GM20431 (cell line): ENCODE results near the gene TNIP2.
"Not testable (repeated sequence)": the region's sequence is repeated elsewhere in the genome, so short reads cannot be mapped to it uniquely, and the experiment has no call there.

Experiments
- in situ Hi-C: fragments of 300-500 bp; cut with MseI, MboI; formaldehyde crosslinking; loops from one replicate; pipeline ENCODE4 v1.15.0; 2020; ENCODE audit warnings: low sequenced_read_pairs; ENCODE audit not compliant: unreplicated experiment

Gene TNIP2

DNA sequence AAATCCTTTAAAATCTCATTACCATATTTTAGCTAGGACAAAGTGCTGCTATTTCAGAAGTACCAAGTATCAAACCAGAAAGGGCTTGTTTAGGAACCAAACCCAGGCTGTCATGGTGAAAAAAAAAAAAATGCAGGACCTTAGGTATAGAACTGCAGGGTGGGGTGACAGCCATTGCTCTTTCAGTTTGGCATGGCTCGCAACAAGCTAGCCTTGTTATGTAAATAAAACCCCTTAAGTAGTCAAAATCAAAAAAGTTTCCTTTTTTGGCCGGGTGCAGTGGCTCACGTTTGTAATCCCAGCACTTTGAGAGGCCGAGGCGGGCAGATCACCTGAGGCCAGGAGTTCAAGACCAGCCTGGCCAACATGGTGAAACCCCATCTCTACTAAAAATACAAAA lies 24.5 kb upstream of the TNIP2 start:
- in situ Hi-C loops: not testable (repeated sequence)

DNA sequence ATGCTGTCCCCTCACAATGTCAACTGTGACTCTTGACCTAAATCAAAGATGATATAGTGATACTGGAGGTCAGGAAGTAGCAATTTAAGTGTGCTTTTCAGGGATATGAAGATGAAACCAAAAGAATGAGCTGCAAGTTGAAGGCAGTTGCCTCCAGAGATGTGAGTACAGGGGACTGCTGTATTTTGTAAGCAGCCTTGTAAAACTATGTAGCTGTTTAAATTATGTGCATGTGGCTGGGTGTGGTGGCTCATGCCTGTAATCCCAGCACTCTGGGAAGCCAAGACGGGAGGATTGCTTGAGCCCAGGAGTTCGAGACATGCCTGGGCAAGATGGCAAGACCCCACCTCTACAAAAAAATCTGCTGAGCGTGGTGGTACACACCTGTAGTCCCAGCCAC lies 15.1 kb upstream of the TNIP2 start:
- in situ Hi-C loops: loop anchor here (25.0 kb wide), 1 partner anchor 166 kb away; no protein-coding TSS in a partner anchor

DNA sequence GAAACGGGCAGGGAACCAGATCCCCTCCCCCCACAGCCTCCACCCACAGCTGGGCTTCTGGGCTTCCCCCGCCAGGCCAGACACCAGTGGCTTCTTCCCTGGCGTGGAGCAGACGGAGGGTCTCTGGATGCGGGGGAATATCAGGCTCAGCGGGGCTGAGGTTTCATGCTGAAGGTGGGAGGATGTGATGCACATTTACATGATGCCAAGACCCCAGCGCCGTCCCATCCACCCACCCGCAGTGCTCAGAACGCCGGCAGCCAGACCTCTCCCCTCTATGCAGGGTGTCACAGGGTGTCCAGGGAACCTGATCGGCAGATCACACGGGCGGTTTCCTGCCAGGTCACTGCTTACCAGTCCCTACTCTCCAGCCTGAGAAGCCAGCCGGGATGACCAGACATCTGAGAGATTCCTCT lies 12.8 kb upstream of the TNIP2 start:
- in situ Hi-C loops: loop anchor here (25.0 kb wide), 1 partner anchor 168 kb away; no protein-coding TSS in a partner anchor

DNA sequence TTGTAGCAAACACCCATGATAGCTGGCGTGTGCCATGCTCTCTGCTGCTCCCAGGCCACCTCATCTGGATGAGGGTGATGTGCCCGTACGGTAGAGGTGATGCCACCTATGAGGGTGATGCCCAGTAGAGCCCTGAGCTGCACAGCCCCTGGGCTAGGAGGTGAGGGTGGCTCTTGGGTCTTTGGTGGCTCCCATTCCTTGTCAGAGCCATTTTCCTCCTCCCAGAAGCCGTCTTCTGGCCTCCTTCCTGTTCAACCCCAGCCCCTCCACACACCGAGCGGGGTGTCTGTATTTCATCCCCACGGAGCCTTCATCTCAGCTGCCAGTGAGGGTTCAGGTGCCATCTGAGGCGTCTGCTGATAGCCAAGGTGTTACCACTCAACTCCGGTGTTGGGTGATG lies 12.0 kb upstream of the TNIP2 start:
- in situ Hi-C loops: loop anchor here (25.0 kb wide), 1 partner anchor 169 kb away; no protein-coding TSS in a partner anchor

DNA sequence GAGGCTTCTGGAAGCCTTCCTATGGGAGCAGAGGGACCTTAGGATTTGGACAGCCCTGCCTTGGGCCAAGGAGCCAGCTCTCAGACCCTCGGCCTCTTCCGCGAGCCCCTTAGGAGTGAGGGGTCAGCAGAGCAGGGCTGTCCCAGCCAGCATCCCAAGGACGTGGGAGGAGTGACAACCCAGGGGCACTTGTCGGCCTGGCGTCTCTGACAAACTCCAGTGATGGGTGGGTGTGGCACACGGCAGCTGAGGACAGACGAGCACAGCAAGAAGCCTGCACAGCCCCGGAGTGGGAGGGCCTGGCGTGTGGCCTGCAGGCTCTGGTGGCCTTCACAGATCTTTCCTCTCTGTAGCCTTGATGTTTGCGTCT lies 11.6 kb upstream of the TNIP2 start:
- in situ Hi-C loops: loop anchor here (25.0 kb wide), 1 partner anchor 170 kb away; no protein-coding TSS in a partner anchor

DNA sequence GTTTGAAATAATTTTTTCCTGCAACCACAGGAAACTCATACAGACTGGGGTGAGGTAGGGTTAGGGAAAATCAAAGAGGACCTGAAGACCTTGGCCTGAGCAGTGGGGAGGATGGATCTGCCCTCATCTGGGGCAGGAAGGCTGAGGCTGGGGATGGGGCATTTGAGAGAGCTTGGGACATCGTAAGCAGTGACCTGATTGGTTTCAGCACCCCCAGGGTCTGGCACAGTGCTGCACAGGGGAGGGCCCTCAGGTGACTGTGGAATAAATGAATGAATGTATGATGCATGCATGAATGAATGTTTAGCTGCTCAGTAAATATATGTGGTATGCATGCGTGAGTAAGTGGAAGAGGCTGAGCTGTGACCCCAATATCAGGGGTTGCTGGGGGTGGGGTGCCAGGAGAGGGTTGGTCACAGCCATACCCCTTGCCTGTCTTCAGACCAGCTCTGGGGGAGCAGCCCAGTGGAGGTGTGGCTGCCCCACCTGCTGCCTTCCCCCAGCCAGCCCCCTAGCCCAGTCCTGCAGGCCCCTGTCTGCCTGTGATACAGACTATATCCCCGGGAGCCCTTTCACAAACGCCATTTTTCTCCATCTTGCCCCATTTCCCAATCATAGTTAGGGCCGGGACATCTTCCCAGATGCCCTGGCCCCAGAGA lies 11.0 kb upstream of the TNIP2 start:
- in situ Hi-C loops: loop anchor here (25.0 kb wide), 1 partner anchor 170 kb away; no protein-coding TSS in a partner anchor

DNA sequence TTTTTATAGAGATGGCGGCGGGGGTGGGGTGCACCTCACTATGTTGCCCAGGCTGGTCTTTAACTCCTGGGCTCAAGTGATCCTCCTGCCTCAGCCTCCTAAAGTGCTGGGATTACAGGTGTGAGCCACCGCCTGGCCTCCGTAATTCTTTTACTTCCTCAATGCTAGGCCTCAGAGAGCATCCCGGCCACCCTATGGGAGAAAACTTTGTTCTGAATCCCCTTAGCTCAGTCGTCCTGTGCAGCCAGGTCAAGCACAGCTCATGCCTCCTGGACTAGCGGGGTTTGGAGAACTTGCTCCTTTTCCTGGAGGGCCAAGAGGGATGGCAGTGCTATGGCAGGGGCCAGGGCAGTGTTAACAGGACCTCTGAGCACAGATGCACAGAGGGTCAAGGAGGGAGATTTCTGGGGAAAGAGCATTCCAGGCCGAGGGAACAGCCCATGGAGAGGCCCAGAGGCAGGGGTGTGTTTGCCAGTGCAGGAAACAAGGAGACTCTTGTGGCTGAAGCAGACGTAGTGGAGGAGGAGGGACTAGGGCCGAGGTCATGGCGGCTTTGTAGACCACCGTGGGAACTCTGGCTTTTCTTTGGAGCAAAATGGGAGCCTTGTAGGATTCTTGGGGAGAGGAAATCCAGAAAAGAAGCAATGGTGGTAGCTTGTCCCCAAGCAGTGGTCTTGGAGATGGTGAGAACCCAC lies 9.8 kb upstream of the TNIP2 start:
- in situ Hi-C loops: loop anchor here (25.0 kb wide), 1 partner anchor 171 kb away; no protein-coding TSS in a partner anchor

DNA sequence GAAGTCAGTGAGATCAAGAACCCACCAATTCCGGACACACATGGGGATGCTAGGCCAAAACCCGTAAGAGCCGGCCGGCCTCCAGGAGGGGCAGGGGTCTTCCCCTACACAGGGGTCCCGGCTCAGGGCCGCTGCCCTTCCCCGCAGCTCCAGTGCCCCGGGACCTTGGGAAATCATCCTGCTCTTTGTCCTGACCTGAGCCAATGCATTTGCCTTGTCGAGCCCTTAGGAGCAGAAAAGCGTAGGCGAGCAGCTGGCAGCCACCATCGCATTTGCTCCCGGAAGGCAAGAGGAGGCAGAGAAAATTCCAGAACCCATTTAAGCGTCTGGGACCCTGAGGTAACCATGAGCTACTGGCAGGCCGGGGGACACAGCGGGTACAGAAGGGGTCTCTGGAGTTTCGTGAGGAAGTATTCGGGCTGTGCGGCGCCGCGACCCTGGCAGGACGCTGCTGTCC lies 7.4 kb upstream of the TNIP2 start:
- in situ Hi-C loops: loop anchor here (25.0 kb wide), 1 partner anchor 174 kb away; no protein-coding TSS in a partner anchor

DNA sequence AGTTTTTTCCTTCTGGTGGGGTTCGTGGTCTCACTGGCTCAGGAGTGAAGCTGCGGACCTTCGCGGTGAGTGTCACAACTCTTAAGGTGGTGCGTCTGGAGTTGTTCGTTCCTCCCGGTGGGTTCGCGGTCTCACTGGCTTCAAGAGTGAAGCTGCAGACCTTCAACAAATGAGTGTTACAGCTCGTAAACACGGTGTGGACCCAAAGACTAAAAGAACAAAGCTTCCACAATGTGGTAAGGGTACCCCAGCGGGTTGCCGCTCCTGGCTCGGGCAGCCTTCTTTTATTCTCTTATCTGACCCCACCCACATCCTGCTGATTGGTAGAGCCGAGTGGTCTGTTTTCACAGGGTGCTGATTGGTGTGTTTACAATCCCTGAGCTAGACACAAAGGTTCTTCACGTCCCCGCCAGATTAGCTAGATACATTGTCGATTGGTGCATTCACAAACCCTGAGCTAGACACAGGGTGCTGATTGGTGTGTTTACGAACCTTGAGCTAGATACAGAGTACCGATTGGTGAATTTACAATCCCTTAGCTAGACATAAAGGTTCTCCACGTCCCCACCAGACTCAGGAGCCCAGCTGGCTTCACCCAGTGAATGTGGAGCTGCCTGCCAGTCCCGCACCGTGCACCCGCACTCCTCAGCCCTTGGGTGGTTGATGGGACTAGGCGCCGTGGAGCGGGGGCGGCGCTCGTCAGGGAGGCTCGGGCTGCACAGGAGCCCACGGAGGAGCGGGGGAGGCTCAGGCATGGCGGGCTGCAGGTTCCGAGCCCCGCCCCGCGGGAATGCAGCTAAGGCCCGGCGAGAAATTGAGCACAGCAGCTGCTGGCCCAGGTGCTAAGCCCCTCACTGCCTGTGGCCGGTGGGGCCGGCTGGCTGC lies 6.6 kb upstream of the TNIP2 start:
- in situ Hi-C loops: loop anchor here (25.0 kb wide), 1 partner anchor 175 kb away; no protein-coding TSS in a partner anchor

DNA sequence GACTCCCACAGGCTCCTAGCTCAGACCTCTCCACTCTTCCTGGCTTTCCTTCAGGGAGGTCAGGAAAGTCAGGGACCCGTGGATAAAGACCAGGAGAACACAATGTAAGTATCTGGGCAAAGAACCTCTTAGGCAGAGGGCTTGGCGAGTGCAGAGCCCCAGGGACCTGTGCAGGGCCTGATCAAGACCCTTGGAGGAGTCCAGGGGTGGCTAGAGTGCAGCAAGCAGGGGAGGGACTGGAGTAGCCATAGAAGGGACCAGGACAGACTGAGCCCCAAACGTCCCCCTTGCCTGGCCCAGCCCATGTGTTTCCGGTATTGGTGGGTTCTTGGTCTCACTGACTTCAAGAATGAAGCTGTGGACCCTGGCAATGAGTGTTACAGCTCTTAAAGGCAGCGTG lies 5.9 kb upstream of the TNIP2 start:
- in situ Hi-C loops: loop anchor here (25.0 kb wide), 1 partner anchor 175 kb away; no protein-coding TSS in a partner anchor

DNA sequence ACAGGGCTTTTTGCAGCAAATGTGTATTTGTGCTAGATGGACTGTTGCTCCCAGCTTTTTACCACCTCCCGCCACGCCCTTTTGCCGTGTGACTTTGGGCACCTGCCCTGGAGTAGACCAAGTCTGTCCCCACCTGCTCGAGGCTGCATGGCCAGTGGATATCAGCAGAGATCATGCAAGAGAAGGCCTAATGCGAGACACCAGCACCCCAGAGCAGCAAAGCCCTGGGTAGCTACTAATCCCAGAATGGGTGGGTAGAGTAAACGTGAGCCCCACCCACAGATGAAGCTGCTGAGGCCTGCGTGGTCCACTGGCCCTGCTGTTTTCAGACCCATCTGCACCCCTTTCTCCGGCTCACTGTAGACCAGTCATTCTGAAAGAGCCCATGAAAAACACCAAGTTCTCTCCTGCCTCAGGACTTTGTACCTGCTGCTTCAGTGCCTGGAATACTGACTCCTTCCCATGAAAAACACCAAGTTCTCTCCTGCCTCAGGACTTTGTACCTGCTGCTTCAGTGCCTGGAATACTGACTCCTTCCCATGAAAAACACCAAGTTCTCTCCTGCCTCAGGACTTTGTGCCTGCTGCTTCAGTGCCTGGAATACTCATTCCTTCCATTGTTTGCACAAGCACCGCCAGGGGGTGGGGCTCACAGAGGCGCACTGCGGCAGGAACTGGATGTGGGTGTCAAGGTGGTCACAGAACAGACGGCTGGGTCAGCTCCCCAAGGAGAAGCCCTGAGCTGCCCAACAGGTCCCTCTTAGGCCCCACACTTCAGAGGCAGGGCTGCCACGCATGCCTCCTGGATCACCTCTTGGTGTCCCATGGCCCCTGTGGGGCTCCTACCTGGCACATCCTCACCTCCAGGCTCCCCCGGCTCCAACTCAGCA lies 5.1 kb upstream of the TNIP2 start:
- in situ Hi-C loops: loop anchor here (25.0 kb wide), 1 partner anchor 176 kb away; no protein-coding TSS in a partner anchor

DNA sequence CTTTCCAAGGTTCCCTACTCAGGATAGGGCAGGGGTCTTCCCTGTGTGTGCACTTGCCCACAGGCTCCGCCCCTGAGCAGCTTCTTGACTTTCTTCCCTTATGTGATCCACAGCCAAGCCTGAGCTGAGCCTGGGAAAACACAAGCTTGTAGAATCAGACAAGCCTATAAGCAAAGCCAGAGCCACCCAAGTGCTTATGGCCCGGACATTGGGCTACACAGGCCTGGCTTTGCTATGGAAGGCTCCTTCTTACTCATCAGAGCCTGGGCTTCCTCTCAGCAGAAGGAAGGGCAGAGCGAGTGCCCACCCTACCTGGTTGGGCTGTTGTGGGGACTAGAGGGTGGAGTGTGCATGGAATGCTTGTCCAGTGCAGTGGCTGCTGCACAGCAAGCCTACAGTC lies 1.3 kb upstream of the TNIP2 start:
- in situ Hi-C loops: loop anchor here (25.0 kb wide), 1 partner anchor 180 kb away; no protein-coding TSS in a partner anchor

DNA sequence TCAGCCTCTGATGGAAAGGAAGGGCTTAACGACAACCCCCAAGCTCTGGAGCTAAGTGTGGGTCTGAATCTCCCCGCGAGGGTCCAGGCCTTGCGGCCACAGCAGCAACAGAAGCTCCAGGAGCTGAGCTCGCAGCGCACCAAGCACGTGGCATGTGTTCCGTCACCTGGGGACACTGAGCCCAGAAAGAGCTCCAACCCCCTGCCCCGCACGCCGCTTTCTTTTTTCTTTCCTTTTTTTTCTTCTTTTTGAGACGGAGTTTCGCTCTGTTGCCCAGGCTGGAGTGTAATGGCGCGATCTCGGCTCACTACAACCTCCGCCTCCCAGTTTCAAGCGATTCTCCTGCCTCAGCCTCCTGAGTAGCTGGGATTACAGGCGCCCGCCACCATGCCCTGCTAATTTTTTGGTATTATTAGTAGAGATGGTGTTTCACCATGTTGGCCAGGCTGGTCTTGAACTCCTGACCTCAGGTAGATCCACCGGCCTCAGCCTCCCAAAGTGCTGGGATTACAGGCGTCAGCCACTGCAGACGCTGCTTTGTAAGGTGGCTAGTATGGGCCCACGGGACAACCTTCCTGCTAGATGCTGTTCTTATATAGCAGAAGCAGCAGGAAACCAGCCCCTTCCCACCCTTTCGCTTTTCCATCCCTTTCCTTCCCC lies 685 bp upstream of the TNIP2 start:
- in situ Hi-C loops: loop anchor here (25.0 kb wide), 1 partner anchor 180 kb away; no protein-coding TSS in a partner anchor

DNA sequence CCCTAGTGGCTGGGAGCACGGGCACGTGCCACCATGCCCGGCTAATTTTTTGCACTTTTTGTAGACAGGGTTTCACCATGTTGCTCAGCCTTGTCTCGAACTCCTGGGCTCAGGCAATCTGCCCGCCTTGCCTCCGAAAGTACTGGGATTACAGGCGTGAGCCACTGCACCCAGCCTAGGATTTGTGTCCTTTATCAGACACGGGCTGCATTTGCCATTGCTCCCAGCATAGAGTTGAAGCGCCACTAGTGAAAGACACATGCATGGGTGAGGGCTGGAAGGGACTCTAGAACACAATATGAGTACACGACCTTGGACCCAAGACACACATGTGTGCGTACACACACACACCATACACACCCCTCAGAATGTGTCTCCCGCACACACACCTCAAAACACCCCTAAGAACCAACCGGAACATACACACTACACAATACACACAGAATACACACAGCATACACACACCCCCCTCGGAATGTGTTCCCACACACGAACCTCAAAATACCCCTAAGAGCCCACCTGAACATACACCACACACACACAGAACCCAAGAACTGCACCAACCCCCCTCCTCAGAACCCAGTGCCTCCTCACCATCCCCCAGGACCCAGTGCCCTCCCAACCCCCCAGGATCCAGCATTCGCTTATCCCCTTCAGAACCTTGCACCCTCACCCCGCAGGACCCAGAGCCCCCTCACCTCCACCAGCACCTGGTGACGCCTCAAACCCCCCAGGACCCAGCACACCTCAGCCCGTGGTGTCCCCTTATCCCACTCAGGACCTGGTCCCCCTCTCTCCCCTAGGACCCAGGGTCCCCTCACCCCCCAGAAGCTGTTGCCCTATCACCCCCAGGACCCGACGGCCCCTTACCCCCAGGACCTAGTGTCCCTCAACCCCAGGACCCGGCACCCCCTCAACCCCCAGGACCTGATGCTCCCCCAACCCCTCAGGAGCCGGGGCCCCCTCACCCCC lies 1.0 kb downstream of the TNIP2 start:
- in situ Hi-C loops: loop anchor here (25.0 kb wide), 1 partner anchor 182 kb away; no protein-coding TSS in a partner anchor

DNA sequence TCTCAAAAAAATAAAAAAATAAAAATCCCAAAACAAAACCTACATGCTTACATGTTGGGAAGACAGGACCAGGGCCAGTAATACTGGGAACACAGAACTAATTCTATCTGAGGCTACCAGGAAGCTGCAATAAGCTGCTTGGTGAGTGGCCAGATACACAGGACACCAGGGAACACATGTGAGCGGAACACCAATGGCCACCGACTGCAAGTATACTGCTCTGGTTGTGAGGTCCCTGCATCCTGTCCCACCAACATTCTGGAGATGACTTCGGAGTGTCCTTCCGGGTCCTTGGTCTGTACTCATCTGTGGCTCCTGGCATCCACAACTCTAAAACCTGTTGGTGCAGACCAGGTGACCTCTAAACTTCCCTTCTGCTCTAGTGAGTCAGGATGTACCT lies 2.7 kb downstream of the TNIP2 start:
- in situ Hi-C loops: loop anchor here (25.0 kb wide), 1 partner anchor 184 kb away; no protein-coding TSS in a partner anchor

DNA sequence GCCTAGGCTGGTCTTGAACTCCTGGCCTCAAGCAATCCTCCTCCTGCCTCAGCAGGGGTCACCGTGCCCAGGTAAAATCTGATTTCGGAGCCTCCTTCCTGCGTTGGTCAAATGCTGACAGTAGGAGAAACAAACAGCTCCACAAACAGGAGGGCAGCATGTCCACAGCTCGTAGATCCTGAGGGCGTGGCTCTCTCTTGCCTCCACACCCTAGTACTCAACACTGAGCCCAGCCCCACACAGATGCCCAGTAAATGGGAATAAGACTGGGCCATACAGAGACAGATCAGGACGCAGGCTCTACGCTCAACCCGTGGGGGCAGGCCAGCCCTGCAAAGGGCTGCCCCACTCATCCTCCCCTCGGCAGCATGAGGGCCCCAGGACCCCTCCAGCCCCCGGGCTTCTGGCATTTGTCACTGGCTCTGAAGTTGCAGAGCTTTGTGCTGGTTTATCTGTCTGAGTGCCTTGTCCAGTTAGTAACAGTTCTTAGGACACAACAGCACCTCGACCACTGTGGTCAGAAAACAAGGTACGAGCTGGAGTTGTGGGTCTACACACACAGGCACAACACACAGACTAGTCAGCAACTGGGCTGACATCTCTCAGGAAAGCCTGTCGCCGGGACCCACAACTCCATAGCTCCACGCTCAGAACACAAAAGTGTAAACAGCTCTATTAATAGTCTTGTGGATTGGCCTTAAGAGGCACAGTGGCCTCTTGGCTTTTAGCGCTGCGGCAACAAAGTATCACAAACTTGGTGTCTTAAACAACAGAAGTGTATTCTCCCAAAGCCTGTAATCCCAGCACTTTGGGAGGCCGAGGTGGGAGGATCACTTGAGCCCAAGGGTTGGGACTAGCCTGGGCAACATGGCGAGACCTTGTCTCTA lies 5.2 kb downstream of the TNIP2 start:
- in situ Hi-C loops: loop anchor here (25.0 kb wide), 1 partner anchor 186 kb away; no protein-coding TSS in a partner anchor
